ENCODE data around the gene CTTNBP2NL.

Gene CTTNBP2NL, protein sequence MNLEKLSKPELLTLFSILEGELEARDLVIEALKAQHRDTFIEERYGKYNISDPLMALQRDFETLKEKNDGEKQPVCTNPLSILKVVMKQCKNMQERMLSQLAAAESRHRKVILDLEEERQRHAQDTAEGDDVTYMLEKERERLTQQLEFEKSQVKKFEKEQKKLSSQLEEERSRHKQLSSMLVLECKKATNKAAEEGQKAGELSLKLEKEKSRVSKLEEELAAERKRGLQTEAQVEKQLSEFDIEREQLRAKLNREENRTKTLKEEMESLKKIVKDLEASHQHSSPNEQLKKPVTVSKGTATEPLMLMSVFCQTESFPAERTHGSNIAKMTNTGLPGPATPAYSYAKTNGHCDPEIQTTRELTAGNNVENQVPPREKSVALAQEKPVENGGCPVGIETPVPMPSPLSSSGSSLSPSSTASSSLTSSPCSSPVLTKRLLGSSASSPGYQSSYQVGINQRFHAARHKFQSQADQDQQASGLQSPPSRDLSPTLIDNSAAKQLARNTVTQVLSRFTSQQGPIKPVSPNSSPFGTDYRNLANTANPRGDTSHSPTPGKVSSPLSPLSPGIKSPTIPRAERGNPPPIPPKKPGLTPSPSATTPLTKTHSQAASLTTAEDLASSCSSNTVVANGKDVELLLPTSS

DNA sequence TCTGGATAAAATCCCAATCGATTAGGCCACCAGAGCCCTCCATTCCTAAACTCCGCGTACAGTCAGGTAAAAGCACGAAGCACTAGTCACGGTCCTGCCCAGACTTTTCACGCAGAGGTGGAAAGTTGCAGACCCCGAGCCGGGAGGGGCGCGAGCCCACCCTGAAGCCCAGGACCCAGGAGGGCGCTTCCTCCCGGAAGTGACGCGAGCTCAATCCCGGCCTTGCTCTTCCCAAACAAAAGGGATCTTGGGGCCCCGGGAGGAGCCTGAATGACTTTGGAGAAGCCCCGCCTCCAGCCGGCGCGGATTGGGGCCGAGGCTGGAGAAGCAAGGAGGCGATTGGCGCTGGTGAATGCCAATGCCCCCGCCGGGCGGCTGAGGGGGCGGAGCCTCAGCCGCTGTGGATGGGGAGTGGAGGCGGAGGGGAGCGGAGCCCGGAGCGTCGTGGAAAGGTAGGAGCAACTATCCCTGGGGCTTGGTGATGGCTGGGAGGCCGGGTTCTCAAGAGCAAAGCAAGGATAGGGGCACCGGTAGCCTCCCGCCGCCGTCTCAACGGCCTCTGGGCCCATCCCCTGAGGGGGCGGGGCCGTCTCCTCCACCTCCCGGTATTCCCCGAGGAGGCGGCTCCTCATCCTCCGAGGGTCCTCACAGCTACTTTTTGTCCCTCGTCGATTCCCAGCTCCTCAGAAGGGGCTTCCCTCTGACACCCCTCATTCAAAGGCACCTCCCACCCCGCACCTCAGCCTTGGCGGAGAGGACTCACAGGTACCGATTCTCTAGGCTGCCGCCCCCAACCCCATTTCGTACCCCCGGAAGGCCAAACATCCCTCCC is at the start of gene CTTNBP2NL:
Gene CTTNBP2NL (plus strand): TSS at position 394 of the 832 bp plus-strand sequence. CDS start 19,952 bp downstream, outside the sequence.
- peak; percentile 93 for DNase-seq

- no peak for DNase-seq
These were observed 49.1 kb upstream of the CTTNBP2NL start for GRCh38 chr1:112346801-112347350.

DNA sequence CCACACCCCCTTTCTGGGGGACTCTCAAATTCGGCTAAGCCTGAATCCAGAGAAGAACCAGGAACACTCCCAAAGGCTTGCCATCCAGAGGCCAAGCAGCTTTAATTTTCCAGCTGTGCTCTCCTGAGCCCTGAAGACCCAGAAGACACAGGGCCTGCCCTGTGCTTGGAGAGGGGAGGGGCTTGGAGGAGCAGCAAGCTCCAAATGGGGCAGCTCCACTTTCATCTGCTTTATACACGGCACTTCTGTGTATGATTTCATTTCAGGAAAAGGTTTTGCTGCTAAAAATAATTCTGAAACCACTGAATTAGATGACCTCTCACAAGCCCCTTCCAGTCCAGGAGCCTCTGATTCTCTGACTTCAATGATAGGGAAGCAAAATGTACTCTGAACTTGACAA is 39.2 kb upstream of the CTTNBP2NL start:
- DNase-seq: no peak

DNA sequence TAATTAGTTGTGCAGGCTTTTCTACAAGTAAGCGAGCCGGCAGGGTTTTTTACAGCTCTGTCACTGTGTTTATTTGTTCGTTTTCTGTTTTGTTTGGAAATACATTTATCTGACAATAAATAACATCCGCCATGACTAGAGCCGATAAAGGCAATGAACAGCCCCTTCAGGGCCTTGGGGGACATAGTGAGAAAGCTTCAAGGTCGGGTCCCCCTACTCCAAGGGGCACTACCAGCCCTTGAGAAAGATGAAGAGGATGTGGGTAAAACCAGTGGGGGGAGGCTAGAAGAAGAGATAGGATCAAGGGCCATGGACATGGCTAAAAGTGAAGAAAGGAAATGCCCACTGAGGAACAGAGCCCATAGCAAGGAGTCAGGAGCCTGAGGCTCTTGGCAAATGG is 38.5 kb upstream of the CTTNBP2NL start:
- no peak for DNase-seq

DNA sequence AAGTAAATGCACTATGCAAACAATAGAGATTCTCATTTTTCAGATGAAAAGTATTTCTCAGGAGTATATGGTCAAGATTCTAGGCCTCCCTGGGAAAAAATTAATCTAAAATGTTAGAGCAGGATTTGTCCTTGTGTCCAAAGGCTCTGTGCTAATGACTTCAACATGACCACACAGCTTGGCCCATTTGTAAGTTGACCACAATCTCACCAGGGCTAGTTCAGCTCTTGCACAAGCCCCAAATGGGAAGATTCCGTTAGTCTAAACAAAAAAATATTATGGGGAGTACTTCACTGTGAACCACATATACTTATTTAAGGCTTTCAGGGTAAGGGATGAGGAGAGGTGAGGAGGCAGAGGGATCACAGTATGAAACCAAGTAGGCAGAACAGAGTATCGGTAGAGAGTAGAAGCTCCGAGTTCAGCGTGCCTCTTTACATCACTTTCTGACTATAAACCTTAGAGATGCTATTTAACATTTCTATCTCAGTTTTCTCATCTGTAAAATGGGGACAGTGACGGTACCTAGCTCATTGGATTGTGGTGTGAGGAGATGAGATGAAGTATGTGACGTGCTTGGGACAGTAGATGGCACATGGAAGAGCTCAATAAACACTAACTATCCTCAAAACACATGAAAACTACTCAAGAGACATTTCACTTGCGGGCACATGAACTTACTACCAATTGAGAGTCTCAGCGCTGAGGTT is 37.8 kb upstream of the CTTNBP2NL start:
- DNase-seq: no peak

DNA sequence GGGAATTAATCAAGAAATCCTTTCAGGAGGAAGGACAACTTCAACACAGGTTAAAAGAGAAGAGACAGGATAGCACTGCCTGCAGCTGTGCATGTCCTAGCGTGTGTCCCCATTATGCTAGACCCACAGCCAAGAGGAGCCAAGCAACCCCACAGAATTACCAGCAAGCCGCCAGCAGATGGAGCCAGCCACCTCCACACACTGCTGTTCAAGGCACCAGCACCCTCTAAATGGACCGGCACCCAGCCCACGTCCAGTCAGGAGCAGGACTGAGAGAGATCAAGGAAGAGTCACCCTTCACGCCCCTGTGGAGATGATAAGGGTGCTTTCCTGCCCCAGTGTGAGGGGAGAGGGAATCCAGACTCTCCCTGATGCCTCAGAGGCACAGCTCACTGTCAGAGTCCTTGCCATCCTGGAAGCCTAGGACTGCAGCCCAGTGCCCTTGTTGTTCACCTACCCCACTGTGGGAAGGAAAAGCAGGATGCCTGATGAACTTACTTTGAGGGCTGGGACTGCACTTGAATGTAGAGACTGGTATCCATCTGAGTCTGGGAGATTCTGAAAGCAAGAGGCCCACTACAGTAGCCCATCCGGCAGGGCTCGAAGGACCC is 37.1 kb upstream of the CTTNBP2NL start:
- DNase-seq: peak; percentile 44

DNA sequence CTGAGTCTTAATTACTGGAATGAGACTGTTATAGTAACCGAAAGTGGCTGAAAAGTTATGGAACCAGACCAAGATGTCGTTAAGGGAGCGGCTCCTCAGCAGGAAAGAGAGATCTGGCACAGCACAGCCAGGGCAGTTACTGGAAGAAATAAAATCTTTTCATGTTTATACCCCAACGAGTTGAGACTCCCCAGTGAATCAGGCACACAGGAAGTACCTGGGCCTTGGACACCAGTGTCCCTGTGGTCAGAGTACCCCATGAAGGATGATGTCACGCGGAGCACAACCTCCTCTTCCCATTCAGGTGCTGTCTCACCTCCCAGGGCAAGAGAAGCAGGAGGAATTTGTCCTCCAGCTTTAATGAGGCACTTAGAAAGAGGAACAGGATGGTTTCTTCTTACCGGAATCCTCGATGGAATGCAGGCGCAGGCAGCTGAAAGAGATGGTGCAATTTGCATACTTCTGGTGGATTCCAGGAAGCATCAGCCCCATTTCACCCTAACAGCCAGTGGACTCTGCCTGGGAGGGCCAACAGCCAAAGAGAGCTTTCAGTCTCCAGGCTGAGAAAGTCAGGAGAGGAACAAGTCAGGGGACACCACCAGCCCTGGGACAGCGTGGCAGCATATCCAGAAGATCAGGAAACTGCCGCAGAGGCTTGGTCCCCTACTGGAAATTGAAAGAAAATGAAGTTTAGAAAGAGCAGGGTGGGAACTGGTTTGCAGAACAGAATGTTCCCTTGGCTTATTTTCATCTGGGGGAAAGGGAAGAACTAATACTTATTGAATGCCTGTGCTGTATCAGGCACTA is 35.9 kb upstream of the CTTNBP2NL start:
- DNase-seq: peak; percentile 30

DNA sequence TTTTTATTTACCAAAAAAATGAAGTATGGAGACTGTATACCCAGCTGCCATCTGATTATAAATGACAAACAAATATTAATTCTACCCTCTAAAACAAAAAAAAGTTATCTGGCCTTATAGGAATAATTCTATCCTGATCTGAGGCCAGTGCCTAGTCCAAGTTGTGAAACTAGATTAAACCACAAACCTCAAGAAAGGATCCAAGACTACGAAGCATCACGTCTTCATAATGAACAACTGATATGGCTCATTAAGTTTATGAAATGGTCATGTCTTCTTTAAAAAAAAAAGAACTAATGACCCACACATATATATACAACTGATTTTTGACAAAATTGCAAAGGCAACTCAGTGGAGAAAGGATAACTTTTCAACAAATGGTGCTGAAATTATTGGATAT is 32.4 kb upstream of the CTTNBP2NL start:
- DNase-seq: no peak

- DNase-seq: no peak
These were observed 27.8 kb upstream of the CTTNBP2NL start for GRCh38 chr1:112368198-112368597.

GRCh38 chr1:112369392-112370285 is 26.4 kb upstream of the CTTNBP2NL start:
- DNase-seq: peak; percentile 75

DNA sequence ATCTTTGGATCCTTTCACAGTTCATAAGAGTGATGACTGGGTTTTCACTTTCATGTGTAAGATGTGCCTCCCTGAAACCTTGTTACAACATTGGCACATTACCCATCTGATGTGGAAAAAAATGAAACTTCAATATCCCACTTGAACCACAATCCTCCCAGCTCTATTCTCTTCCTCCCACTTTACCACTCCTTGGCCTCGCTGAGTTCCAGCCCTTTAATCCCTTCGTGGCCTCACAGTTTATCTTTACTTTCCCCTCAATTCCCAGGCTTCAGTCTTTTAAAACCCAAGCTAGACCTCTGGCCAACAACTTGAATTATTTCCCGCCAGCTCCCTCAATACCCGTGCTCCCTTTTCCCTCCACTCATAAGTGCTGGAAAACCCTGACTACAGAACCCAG is 25.0 kb upstream of the CTTNBP2NL start:
- no peak for DNase-seq

GRCh38 chr1:112371775-112372174 is 24.2 kb upstream of the CTTNBP2NL start:
- DNase-seq: no peak

DNA sequence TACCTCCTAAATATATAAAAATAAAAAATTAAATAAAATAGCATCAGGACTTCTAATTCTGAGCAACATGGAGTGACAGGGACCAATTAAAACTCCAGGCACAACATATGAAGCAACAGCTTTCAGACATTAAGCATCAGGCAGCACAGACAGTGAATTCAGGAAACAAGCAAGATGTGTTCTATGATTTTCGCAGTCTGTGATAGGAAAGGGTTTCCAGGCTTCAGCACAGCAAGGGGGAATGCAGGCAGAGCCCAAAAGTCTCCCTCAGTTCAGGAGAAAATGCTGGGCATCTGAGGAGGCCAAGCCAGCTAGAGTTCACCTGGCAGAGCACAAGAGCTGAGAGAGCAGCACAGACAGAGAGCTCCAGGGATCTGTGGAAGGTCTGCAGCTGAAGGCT is 22.2 kb upstream of the CTTNBP2NL start:
- DNase-seq: no peak

DNA sequence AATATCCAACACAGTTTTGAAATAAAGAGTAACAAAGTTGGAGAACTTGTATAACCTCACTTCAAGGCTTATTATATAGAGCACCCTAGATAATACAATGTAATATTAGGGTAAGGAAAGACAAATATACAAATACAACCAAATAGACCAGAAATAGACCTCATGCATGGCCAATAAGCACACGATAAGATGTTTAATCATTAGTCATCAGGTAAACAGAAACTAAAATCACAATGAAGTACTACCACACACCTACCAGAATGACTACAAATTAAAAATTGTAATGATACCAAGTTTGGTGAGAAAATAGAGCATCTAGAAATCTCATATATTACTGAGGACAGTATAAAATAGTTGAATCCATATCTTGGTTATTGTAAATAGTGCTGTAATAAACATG is 20.3 kb upstream of the CTTNBP2NL start:
- DNase-seq: no peak

- no peak for DNase-seq
These were observed 15.7 kb upstream of the CTTNBP2NL start for GRCh38 chr1:112380356-112380755.

GRCh38 chr1:112381324-112382076 is 14.5 kb upstream of the CTTNBP2NL start:
- DNase-seq: no peak

DNA sequence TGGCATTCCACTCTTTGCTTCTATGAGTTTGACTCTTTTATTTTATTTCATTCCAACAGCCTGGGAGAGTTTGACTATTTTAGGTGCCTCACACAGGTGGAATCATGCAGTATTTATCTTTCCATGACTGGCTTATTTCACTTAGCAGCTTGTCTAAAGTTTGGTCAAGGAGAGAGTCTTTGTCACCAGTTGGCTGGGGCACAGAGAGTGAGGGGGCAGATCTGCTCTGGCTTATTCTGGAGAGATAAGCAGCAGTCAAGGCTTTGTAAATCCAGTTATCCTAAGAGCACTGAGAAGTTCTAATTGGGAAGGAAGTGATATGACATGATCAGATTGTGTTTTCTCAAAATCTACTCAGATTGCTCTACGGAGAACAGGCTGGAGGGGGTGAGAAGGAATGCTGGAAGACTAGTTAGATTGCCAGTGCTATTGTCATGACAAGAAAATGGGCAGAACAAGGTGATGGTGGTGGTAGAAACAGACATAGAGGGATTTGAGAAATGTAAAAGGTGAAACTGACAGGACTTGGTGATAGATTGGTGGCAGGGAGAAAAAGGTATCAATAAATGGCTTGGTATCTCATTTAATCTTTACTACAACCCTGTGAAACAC is 12.1 kb upstream of the CTTNBP2NL start:
- DNase-seq: no peak

DNA sequence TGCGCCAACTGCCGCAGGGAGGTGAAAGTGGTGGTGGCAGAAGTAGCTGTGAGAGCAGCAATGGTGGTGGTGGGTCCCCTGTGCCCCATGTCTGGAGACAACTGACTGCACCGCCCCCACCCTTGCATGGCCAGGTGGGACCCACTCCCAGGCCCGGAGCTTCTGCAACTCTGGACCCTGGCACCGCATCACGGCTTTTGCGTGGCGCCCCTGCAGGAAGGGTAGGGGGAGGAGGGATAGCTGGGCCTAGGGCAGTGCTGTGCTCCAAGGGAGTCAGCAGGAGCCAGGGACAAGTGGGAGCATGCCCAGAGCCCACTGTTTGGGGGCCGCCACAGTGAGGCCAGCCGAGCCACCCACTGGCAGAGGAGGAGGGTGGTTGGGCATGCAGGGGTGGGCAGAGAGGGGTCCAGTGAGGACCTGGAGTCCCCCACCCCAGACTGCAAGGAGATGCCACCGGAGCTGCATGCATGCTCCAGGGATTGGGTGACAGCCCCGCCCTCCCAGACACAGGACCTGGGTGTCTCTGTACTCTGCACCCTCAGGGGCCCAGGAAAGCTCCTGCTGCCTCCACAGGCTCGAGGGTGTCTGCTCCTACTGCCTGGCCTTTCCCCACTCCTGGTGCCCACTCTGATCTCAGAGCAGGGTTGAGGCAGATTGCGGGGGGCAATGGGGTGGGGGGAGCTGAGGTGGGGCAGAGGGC is 9.8 kb upstream of the CTTNBP2NL start:
- no peak for DNase-seq
